H1 (cell line): ENCODE data around the gene VCX2. TPM values are rescaled to one million over a fixed set of nuclear protein-coding genes. Genes with fewer than 3 reads are reported as not detected.

Experiments used
- CTCF ChIA-PET: fragments of 300-600 bp; sonication (Branson Sonifier 250); formaldehyde crosslinking; loops from one replicate; lab custom pipeline; 2021; ENCODE audit not compliant: partially characterized antibody; lab: Charles Lee
- POLR2A ChIA-PET: fragments of 300-600 bp; sonication (Branson Sonifier 250); formaldehyde crosslinking; loops from one replicate; lab custom pipeline; 2021; ENCODE audit warnings: inconsistent platforms; ENCODE audit not compliant: partially characterized antibody; lab: Charles Lee
- DNase-seq, 2 experiments: peaks; one replicate each; pipeline versions ENCODE4 v3.0.0 to v3.0.0-alpha.2; 2010 to 2022; ENCODE audit warnings: low spot score in 2 of 2, low read depth in 1 of 2, mixed read lengths in 1 of 2
- FAIRE-seq: peaks from 2 replicates; lab custom pipeline; 2011; peaks lifted over from hg19 to GRCh38; lab: Jason Lieb, UNC
- H2AFZ ChIP-seq: 2 replicates; pipeline ENCODE4 v1.8.1; 2012; ENCODE audit warnings: low read length, inconsistent platforms
- H2AK5ac ChIP-seq: 2 replicates; pipeline ENCODE4 v1.6.1; 2013; ENCODE audit warnings: low read depth, low read length
- H2BK120ac ChIP-seq: replicated peaks from 2 replicates; pipeline ENCODE3; 2013; ENCODE audit warnings: low read depth, low read length, inconsistent platforms
- H2BK12ac ChIP-seq: 2 replicates; pipeline ENCODE4 v1.6.1; 2013; ENCODE audit warnings: low read depth, low read length
- H2BK15ac ChIP-seq: 2 replicates; pipeline ENCODE4 v1.6.1; 2013; ENCODE audit warnings: low read length
- H2BK20ac ChIP-seq: 2 replicates; pipeline ENCODE4 v1.6.1; 2013; ENCODE audit warnings: low read length
- H2BK5ac ChIP-seq: 2 replicates; pipeline ENCODE4 v1.6.1; 2013; ENCODE audit warnings: low read depth, low read length
- H3K14ac ChIP-seq: 2 replicates; pipeline ENCODE4 v1.6.1; 2013; ENCODE audit warnings: inconsistent platforms; ENCODE audit not compliant: insufficient read length
- H3K18ac ChIP-seq: 2 replicates; pipeline ENCODE4 v1.6.1; 2013; ENCODE audit warnings: low read length; ENCODE audit errors: extremely low read depth
- H3K23ac ChIP-seq: 2 replicates; pipeline ENCODE4 v1.6.1; 2013; ENCODE audit warnings: inconsistent platforms; ENCODE audit not compliant: insufficient read length
- H3K23me2 ChIP-seq: 2 replicates; pipeline ENCODE4 v1.6.1; 2013; ENCODE audit warnings: low read depth, low read length
- H3K27ac ChIP-seq: 2 replicates; pipeline ENCODE4 v1.6.1; 2011; ENCODE audit warnings: low read depth, low read length, inconsistent platforms
- H3K27me3 ChIP-seq, 4 experiments: replicated peaks in 1 of 4; 1 replicate in 1 of 4; 2 replicates in 3 of 4; pipeline versions ENCODE4 v1.6.1 to v1.8.1; 2011 to 2013; ENCODE audit warnings: low read length in 3 of 4, mild to moderate bottlenecking in 3 of 4, inconsistent platforms in 2 of 4, mixed read lengths in 2 of 4, moderate library complexity in 1 of 4; ENCODE audit not compliant: control insufficient read depth in 3 of 4, insufficient read depth in 3 of 4; ENCODE audit errors: extremely low read depth in 1 of 4
- H3K36me3 ChIP-seq, 4 experiments: 2 replicates each; pipeline versions ENCODE4 v1.6.1 to v1.8.1; 2011 to 2013; ENCODE audit warnings: mild to moderate bottlenecking in 4 of 4, low read length in 3 of 4, moderate library complexity in 2 of 4, control low read depth in 1 of 4, inconsistent platforms in 1 of 4; ENCODE audit not compliant: insufficient read depth in 4 of 4, control insufficient read depth in 2 of 4
- H3K4ac ChIP-seq: replicated peaks from 2 replicates; pipeline ENCODE3; 2013; ENCODE audit warnings: low read length, low read depth, mixed read lengths, inconsistent platforms; ENCODE audit not compliant: insufficient read length
- H3K4me1 ChIP-seq, 4 experiments: replicated peaks in 1 of 4; 1 replicate in 1 of 4; 2 replicates in 3 of 4; pipeline versions ENCODE4 v1.6.1 to v1.8.1; 2011 to 2013; ENCODE audit warnings: low read length in 3 of 4, inconsistent platforms in 2 of 4, mixed read lengths in 1 of 4; ENCODE audit not compliant: insufficient read depth in 4 of 4, control insufficient read depth in 3 of 4
- H3K4me2 ChIP-seq, 2 experiments: 2 replicates each; pipeline versions ENCODE4 v1.6.1 to v1.8.1; 2011 to 2013; ENCODE audit warnings: low read depth in 2 of 2, low read length in 2 of 2, control low read depth in 1 of 2, inconsistent platforms in 1 of 2, mild to moderate bottlenecking in 1 of 2; ENCODE audit not compliant: insufficient read depth in 1 of 2
- H3K4me3 ChIP-seq, 4 experiments: fragments of 200-600, 300-600 bp in 1 of 4; sonication (generic), shearing (Covaris generic), sonication (Bioruptor Twin) in 1 of 4; 2 replicates each; pipeline versions ENCODE4 v1.5.1 to v1.8.1; 2011 to 2016; ENCODE audit warnings: low read length in 4 of 4, low read depth in 3 of 4, control low read depth in 2 of 4, inconsistent platforms in 2 of 4, mild to moderate bottlenecking in 2 of 4, mixed read lengths in 1 of 4, moderate library complexity in 1 of 4; ENCODE audit not compliant: insufficient read depth in 2 of 4; ENCODE audit errors: extremely low read depth in 1 of 4
- H3K56ac ChIP-seq: replicated peaks from 2 replicates; pipeline ENCODE3; 2013; ENCODE audit warnings: low read depth, mild to moderate bottlenecking, mixed read lengths, low read length, inconsistent platforms; ENCODE audit not compliant: insufficient read length
- H3K79me1 ChIP-seq: 2 replicates; pipeline ENCODE4 v1.6.1; 2013; ENCODE audit warnings: low read depth, low read length, control low read depth
- H3K79me2 ChIP-seq, 2 experiments: 2 replicates each; pipeline versions ENCODE4 v1.6.1 to v1.8.1; 2012 to 2013; ENCODE audit warnings: low read length in 2 of 2, mild to moderate bottlenecking in 2 of 2, inconsistent platforms in 1 of 2; ENCODE audit not compliant: insufficient read depth in 2 of 2, control insufficient read depth in 1 of 2
- H3K9ac ChIP-seq, 4 experiments: replicated peaks in 1 of 4; 1 replicate in 1 of 4; 2 replicates in 3 of 4; pipeline versions ENCODE4 v1.6.1 to v1.8.1; 2011 to 2013; ENCODE audit warnings: low read depth in 3 of 4, low read length in 3 of 4, control low read depth in 2 of 4, mild to moderate bottlenecking in 2 of 4, moderate library complexity in 2 of 4, inconsistent platforms in 1 of 4; ENCODE audit errors: extremely low read depth in 1 of 4
- H3K9me3 ChIP-seq, 2 experiments: 2 replicates each; pipeline versions ENCODE4 v1.6.1 to v1.8.1; 2012 to 2013; ENCODE audit warnings: mild to moderate bottlenecking in 2 of 2, moderate library complexity in 2 of 2, control low read depth in 1 of 2, inconsistent platforms in 1 of 2, low read depth in 1 of 2, low read length in 1 of 2, mixed read lengths in 1 of 2; ENCODE audit not compliant: insufficient read depth in 2 of 2
- H4K20me1 ChIP-seq, 2 experiments: replicated peaks in 1 of 2; 2 replicates each; pipeline versions ENCODE3 to v1.8.1; 2011 to 2013; ENCODE audit warnings: inconsistent platforms in 2 of 2, low read length in 2 of 2, mild to moderate bottlenecking in 1 of 2; ENCODE audit not compliant: insufficient read depth in 2 of 2, control insufficient read depth in 1 of 2
- H4K5ac ChIP-seq: 2 replicates; pipeline ENCODE4 v1.6.1; 2013; ENCODE audit warnings: low read length, low read depth, mixed read lengths, inconsistent platforms; ENCODE audit not compliant: insufficient read length
- H4K8ac ChIP-seq: 2 replicates; pipeline ENCODE4 v1.8.0; 2013; ENCODE audit warnings: mild to moderate bottlenecking, moderate library complexity, low read length, inconsistent platforms; ENCODE audit not compliant: insufficient read depth; ENCODE audit errors: extremely low read depth
- H4K91ac ChIP-seq: replicated peaks from 2 replicates; pipeline ENCODE3; 2013; ENCODE audit warnings: low read length, mixed read lengths, inconsistent platforms; ENCODE audit not compliant: insufficient read length
- CREB1 ChIP-seq: IDR thresholded peaks from 2 replicates; pipeline ENCODE4 v1.6.1; 2012; ENCODE audit warnings: inconsistent platforms
- NANOG ChIP-seq: IDR thresholded peaks from 2 replicates; pipeline ENCODE4 v1.6.1; 2011; ENCODE audit warnings: low read length, low read depth, mild to moderate bottlenecking, inconsistent platforms; ENCODE audit not compliant: insufficient read depth, poor library complexity, severe bottlenecking
- WGBS, 2 experiments: shearing (Covaris generic) in 1 of 2; methylation state at CpG; one replicate each; pipeline versions ENCODE4 v1.1.6 to v1.1.7; 2013 to 2015; ENCODE audit warnings: low lambda C conversion rate in 2 of 2, mixed read lengths in 2 of 2, inconsistent platforms in 1 of 2, low coverage in 1 of 2, missing lambda C conversion rate in 1 of 2; ENCODE audit not compliant: insufficient replicate concordance in 2 of 2, insufficient coverage in 1 of 2, insufficient read length in 1 of 2; ENCODE audit errors: extremely low coverage in 1 of 2, missing lambda C conversion rate in 1 of 2; 5-methylcytosine and 5-hydroxymethylcytosine counted together
- polyA plus RNA-seq, 7 experiments: library from polyadenylated mRNA; depleted of rRNA in 3 of 7; stranded (reverse) in 5 of 7; unstranded in 2 of 7; fragments of >200 nt in 5 of 7; fragments of 200-250 nt in 2 of 7; gene quantifications; 1 replicate in 5 of 7; 2 replicates in 1 of 7; 4 replicates in 1 of 7; pipeline versions ENCODE4 v1.2.1 to v1.2.3, GENCODE V29; 2011 to 2013; ENCODE audit warnings: missing spikeins in 2 of 7, mixed read lengths in 2 of 7
- total RNA-seq: library from RNA; stranded (reverse); fragmentation: NEBNext Ultra II Directional; extraction: Animal tissue kit (Norgen Biotek cat#: 25700); gene quantifications from 2 replicates; pipeline ENCODE4 v1.2.1, GENCODE V29; 2021

The VCX2 gene
- total and polyA plus RNA-seq, 2 of the 8 experiments (the other 6 are each of a cell fraction or from before 2014, with no cell fraction given), result not detected

- no peaks in the 10 kb centered on the region for H3K9me3 ChIP-seq
- no peak overlapping the region for H3K23ac ChIP-seq
- no peaks in the 10 kb centered on the region for H4K20me1 ChIP-seq
- H2BK12ac ChIP-seq, result no peak overlapping the region
- no peak overlapping the region for H3K14ac ChIP-seq
- H3K4ac ChIP-seq, result no peak overlapping the region
- no peaks in the 10 kb centered on the region for H3K79me2 ChIP-seq
- no peak overlapping the region for H4K5ac ChIP-seq
- no peaks in the 10 kb centered on the region for H3K36me3 ChIP-seq
- no peak overlapping the region for H3K18ac ChIP-seq
- no peak overlapping the region for H3K9ac ChIP-seq
- FAIRE-seq (no peak), DNase-seq (no peak)
- no peak overlapping the region for H4K8ac ChIP-seq
- no peak overlapping the region for H3K4me3 ChIP-seq
- H2BK15ac ChIP-seq, result no peak overlapping the region
- no peak overlapping the region for H2AFZ ChIP-seq
- no peaks in the 10 kb centered on the region for H3K4me1 ChIP-seq
- no peak overlapping the region for H2BK5ac ChIP-seq
- H3K23me2 ChIP-seq, result no peaks in the 10 kb centered on the region
- H4K91ac ChIP-seq, result no peak overlapping the region
- no peak overlapping the region for H2BK120ac ChIP-seq
- H3K79me1 ChIP-seq, result no peaks in the 10 kb centered on the region
- no peak overlapping the region for H3K4me2 ChIP-seq
- POLR2A ChIA-PET, result no interaction called here
- WGBS, 2 experiments, result 75% methylated on average over 3 of the region's 3 CpGs; no CpG with 5 or more reads in 1 of the 2 experiments
- H2AK5ac ChIP-seq, result no peak overlapping the region
- H3K27me3 ChIP-seq, result no peaks in the 10 kb centered on the region
- CTCF ChIA-PET, result no interaction called here
- H2BK20ac ChIP-seq, result no peak overlapping the region
- no peak overlapping the region for H3K56ac ChIP-seq
- H3K27ac ChIP-seq, result no peak overlapping the region
- TF ChIP-seq CREB1, result no peak
- no peak for TF ChIP-seq NANOG
These were observed 29.2 kb downstream of the VCX2 start for GRCh38 chrX:8141896-8142295.
